ENCODE measurements around the gene KCNN3. TPM values are rescaled to one million over a fixed set of nuclear protein-coding genes. Genes with fewer than 3 reads are reported as not detected.

KCNN3 gene
- under 1 TPM; under 0.01 to 0.57 (median 0.08) TPM for total RNA-seq

DNA sequence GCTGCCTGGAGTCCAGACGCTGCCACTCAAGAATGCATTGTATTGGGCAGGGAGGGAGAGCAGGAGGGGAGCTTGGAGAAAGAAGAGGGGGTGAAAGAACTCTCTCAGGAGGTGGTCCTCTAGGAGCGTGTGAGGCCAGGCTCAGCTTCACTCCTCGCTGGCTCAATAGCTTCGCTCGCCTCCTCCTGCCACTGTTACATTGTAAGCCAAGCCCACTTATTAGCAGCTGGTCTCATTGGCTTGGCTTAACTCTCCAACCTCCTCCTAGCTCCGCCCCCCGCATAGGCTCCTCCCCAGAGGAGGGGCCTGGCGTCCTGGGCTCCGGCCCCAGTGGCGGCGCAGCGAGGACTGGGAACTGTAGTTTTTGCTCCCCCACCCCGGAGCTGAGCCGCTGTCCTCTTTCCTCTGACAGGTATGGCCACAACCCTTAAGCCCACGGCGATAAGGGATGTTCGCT, at the start of gene KCNN3:
Gene KCNN3, minus strand, starts transcription at position 167 of the 457 bp plus-strand sequence. CDS start 317 bp downstream, outside the sequence.
- TF ChIP-seq, protein P1, sequence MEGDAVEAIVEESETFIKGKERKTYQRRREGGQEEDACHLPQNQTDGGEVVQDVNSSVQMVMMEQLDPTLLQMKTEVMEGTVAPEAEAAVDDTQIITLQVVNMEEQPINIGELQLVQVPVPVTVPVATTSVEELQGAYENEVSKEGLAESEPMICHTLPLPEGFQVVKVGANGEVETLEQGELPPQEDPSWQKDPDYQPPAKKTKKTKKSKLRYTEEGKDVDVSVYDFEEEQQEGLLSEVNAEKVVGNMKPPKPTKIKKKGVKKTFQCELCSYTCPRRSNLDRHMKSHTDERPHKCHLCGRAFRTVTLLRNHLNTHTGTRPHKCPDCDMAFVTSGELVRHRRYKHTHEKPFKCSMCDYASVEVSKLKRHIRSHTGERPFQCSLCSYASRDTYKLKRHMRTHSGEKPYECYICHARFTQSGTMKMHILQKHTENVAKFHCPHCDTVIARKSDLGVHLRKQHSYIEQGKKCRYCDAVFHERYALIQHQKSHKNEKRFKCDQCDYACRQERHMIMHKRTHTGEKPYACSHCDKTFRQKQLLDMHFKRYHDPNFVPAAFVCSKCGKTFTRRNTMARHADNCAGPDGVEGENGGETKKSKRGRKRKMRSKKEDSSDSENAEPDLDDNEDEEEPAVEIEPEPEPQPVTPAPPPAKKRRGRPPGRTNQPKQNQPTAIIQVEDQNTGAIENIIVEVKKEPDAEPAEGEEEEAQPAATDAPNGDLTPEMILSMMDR (IDR thresholded peaks at IDR 0.05; ENCODE audit: low read depth) = no peak

DNA sequence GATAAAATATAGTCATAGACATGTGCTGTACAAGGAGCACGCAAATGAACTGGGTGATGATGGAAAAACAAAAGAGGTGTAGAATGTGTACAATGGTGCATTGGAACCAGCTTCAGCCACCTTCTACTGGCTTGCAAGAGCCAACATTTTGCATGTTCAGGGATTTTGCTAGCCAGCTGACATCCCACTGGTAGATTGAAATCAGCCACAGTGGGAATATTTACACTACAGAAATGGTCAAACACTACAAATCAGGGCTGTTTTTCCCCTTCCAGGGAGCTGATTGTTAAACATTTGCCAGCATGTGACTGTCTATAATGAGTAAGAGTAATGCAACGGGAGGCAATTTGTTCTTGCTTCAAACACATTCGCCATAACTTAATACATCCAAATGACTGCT, 43.2 kb upstream of the KCNN3 start:
- TF ChIP-seq, protein P1 (IDR thresholded peaks at IDR 0.05; ENCODE audit: low read depth) = no peak

DNA sequence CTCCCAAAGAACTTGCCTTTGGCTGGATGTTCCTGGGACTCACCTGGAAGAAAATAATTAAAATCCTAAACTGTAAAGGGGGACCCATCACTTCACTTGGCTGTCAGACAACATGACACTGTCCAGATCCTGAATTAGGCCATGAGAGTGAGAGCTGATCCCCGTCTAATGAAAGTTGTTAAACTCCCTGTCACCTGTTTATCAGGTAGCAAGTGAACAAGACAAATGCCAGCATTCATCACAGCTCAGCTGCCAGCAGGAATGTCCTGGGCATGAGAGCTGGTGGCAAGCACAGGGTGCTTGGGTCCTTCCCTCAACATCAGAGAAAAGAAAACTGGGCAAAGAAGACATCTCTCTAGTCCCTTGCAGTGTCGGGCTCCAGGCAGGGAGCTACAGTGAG, 42.7 kb upstream of the KCNN3 start:
- TF ChIP-seq, protein P1 (IDR thresholded peaks at IDR 0.05; ENCODE audit: low read depth) = no peak

DNA sequence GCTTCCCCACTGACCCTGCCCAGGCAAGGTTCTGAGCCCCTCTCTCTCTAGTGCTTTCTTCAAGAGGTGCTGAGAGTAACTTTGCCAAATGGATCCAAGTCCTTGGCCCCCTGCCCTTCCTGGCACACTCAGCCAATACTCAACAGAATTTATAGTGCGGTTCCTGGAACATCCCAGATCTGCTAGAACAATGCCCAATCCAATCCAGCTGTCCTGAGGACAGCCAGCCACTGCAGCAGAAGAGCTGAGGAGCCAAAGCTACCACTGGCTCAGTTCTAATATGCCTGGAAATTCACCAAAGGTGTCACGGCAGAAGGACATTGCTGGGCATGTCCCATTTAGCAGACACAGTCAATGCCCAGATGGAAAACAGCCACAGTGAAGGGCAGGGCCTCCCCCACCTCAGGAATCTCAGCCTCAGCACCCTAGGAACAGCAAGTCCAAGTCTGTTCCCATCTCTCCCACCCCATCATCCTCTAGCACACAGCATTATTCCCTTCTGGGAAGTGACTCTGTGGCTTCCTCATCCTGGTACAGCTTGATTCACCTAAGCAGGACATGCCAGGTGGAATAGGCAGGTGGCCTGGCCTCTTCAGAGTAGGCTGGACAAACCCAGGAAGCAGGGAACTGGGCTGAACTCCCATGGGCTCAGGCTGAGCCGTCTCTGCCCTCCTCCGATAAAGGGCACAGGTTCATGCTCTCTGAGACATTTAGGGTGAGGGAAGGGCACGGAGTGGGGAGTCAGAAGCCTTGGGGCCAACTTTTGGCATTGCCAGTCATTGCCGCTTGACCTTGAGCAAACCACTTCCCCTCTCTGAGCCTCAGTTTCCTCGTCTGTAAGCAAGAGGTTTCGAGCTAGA, 41.8 kb upstream of the KCNN3 start:
- TF ChIP-seq, protein P1 (IDR thresholded peaks at IDR 0.05; ENCODE audit: low read depth) = no peak

DNA sequence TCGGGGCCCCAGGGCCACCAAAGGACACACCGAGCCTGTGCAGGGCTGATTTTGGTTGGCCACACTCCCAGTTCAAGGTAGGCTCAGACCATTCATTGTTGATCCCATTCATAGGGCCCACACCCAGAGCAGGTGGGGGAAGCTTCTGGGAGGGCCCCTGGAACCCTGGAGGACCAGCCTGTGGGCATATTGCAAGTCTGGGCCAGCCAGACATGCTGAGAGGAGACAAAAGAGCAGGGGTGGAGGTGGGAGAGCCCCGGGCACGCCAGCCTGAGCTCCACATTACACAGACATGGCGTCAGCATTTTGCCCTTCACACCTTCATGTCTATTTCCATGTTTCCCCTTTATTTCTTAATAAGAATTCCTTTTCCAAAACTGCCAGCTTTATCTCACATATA, 40.8 kb upstream of the KCNN3 start:
- TF ChIP-seq, protein P1 (IDR thresholded peaks at IDR 0.05; ENCODE audit: low read depth) = no peak

DNA sequence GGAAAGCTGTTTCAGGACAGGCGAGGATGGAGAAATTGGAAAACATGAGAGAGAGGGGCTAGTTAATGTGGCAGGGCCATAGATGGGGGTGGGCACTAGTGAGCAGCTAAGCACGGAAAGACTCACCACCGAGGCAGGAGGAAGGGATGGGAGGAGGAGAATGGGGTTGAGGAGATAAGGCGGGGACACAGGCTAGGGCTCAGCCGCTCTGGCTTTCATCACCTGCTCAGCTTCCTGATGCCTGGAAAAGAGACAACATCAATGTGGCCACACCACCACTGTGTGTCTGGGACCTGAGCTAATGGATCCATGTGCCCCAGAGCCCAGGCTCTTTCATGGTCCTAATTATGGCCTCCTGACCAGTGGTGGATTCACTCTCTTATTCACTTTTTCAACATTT, 38.9 kb upstream of the KCNN3 start:
- TF ChIP-seq, protein P1 (IDR thresholded peaks at IDR 0.05; ENCODE audit: low read depth) = no peak

DNA sequence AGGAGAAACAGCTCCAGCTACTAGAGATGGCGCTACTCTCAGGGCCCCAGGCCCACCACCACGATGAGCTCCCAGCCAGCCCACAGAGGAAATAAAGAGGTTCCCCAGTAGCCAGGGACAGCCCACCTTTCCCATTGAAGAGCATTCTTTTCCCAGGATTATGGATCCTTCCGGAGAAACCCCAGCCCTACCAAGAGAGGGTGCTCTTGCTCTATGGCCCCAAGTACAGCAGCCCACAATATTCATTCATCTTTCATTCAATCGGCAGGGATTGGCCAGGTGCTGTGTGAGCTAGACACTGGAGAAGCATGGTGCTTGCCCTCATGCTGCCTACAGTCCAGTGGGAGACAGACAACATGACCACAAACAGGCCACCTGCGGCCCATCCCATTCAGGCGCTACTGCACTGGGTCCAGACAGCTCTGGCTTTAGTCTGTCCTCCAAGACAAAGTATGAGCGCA, 36.6 kb upstream of the KCNN3 start:
- TF ChIP-seq, protein P1 (IDR thresholded peaks at IDR 0.05; ENCODE audit: low read depth) = no peak
